ENCODE results near the gene ZNF662.

- no peak for TF ChIP-seq CTCF (IDR thresholded peaks at IDR 0.05)
- no peak for TF ChIP-seq POLR2A (IDR thresholded peaks at IDR 0.05)
Measured at GRCh38 chr3:42884324-42884723, 21.6 kb upstream of the ZNF662 start.
